Measurements from ENCODE around the gene AFAP1L2.

Gene AFAP1L2

GRCh38 chr10:114430688-114431413 is 26.5 kb upstream of the AFAP1L2 start:
- Mint-ChIP-seq H3K4me3 (no peak overlapping the region), H3K4me1 (peaks cover 5% of the 10 kb centered on the region), H3K27me3 (no peaks in the 10 kb centered on the region), H3K27ac (ENCODE audit: low read depth) (no peak overlapping the region), H3K36me3 (ENCODE audit: insufficient read depth) (peaks cover 6% of the 10 kb centered on the region), H3K9me3 (no peaks in the 10 kb centered on the region)
- DNase-seq (ENCODE audit: low spot score in 2 of 2) (no peak), ATAC-seq (replicated peaks; ENCODE audit: extremely low read depth, poor library complexity, severe bottlenecking) (no peak)

- no peaks in the 10 kb centered on the region for H3K27me3 Mint-ChIP-seq
- no peak overlapping the region for H3K27ac Mint-ChIP-seq (ENCODE audit: low read depth)
- H3K36me3 Mint-ChIP-seq (ENCODE audit: insufficient read depth) = no peaks in the 10 kb centered on the region
- H3K4me1 Mint-ChIP-seq = peaks cover 5% of the 10 kb centered on the region
- ATAC-seq (replicated peaks; ENCODE audit: extremely low read depth, poor library complexity, severe bottlenecking) (no peak), DNase-seq (ENCODE audit: low spot score in 2 of 2) (no peak)
- no peak overlapping the region for H3K4me3 Mint-ChIP-seq
- H3K9me3 Mint-ChIP-seq = no peaks in the 10 kb centered on the region
These were observed 25.5 kb upstream of the AFAP1L2 start for GRCh38 chr10:114429581-114430335.

GRCh38 chr10:114427124-114427852 is 23.0 kb upstream of the AFAP1L2 start:
- no peak for DNase-seq (ENCODE audit: low spot score in 2 of 2)
- no peaks in the 10 kb centered on the region for H3K36me3 Mint-ChIP-seq (ENCODE audit: insufficient read depth)
- no peaks in the 10 kb centered on the region for H3K4me1 Mint-ChIP-seq

GRCh38 chr10:114426476-114426875 is 22.2 kb upstream of the AFAP1L2 start:
- Mint-ChIP-seq H3K36me3 (ENCODE audit: insufficient read depth) (no peaks in the 10 kb centered on the region), H3K9me3 (no peaks in the 10 kb centered on the region), H3K27me3 (no peaks in the 10 kb centered on the region), H3K27ac (ENCODE audit: low read depth) (no peak overlapping the region), H3K4me3 (no peak overlapping the region), H3K4me1 (no peaks in the 10 kb centered on the region)
- DNase-seq (ENCODE audit: low spot score in 2 of 2) (no peak), ATAC-seq (replicated peaks; ENCODE audit: extremely low read depth, poor library complexity, severe bottlenecking) (no peak)

More at GRCh38 chr10:114427124-114427852, 23.0 kb upstream of the AFAP1L2 start:
- H3K9me3 Mint-ChIP-seq = no peaks in the 10 kb centered on the region
- no peak for ATAC-seq (replicated peaks; ENCODE audit: extremely low read depth, poor library complexity, severe bottlenecking)
- H3K27me3 Mint-ChIP-seq = no peaks in the 10 kb centered on the region
- H3K4me3 Mint-ChIP-seq = no peak overlapping the region
- H3K27ac Mint-ChIP-seq (ENCODE audit: low read depth) = no peak overlapping the region

GRCh38 chr10:114420811-114421485 is 16.6 kb upstream of the AFAP1L2 start:
- H3K36me3 Mint-ChIP-seq (ENCODE audit: insufficient read depth) = peaks cover 2% of the 10 kb centered on the region
- DNase-seq (ENCODE audit: low spot score in 2 of 2) = no peak
- no peak overlapping the region for H3K4me3 Mint-ChIP-seq
- H3K9me3 Mint-ChIP-seq = no peaks in the 10 kb centered on the region
- peaks cover 4% of the 10 kb centered on the region for H3K4me1 Mint-ChIP-seq
- H3K27me3 Mint-ChIP-seq = peaks cover 43% of the 10 kb centered on the region
- ATAC-seq (replicated peaks; ENCODE audit: extremely low read depth, poor library complexity, severe bottlenecking) = no peak
- H3K27ac Mint-ChIP-seq (ENCODE audit: low read depth) = no peak overlapping the region

- Mint-ChIP-seq H3K9me3 (no peaks in the 10 kb centered on the region), H3K27me3 (peaks cover 57% of the 10 kb centered on the region), H3K27ac (ENCODE audit: low read depth) (no peak overlapping the region), H3K4me3 (no peak overlapping the region), H3K4me1 (peaks cover 4% of the 10 kb centered on the region), H3K36me3 (ENCODE audit: insufficient read depth) (peaks cover 2% of the 10 kb centered on the region)
- ATAC-seq (replicated peaks; ENCODE audit: extremely low read depth, poor library complexity, severe bottlenecking) = no peak
- DNase-seq (ENCODE audit: low spot score in 2 of 2) = no peak
These were observed 13.8 kb upstream of the AFAP1L2 start for GRCh38 chr10:114418109-114418508.

- ATAC-seq (replicated peaks; ENCODE audit: extremely low read depth, poor library complexity, severe bottlenecking) = no peak
- Mint-ChIP-seq H3K4me3 (no peak overlapping the region), H3K36me3 (ENCODE audit: insufficient read depth) (no peaks in the 10 kb centered on the region), H3K27ac (ENCODE audit: low read depth) (no peak overlapping the region), H3K9me3 (no peaks in the 10 kb centered on the region), H3K27me3 (peaks cover 67% of the 10 kb centered on the region), H3K4me1 (no peaks in the 10 kb centered on the region)
- no peak for DNase-seq (ENCODE audit: low spot score in 2 of 2)
These were observed 8.8 kb upstream of the AFAP1L2 start for GRCh38 chr10:114412907-114413797.

GRCh38 chr10:114408968-114409444 is 4.7 kb upstream of the AFAP1L2 start:
- Mint-ChIP-seq H3K4me3 (no peak overlapping the region), H3K9me3 (no peaks in the 10 kb centered on the region), H3K36me3 (ENCODE audit: insufficient read depth) (peaks cover 2% of the 10 kb centered on the region), H3K4me1 (no peaks in the 10 kb centered on the region), H3K27me3 (peaks cover 65% of the 10 kb centered on the region), H3K27ac (ENCODE audit: low read depth) (no peak overlapping the region)
- ATAC-seq (replicated peaks; ENCODE audit: extremely low read depth, poor library complexity, severe bottlenecking) (no peak), DNase-seq (ENCODE audit: low spot score in 2 of 2) (no peak)

GRCh38 chr10:114408112-114408967 is 4.0 kb upstream of the AFAP1L2 start:
- H3K9me3 Mint-ChIP-seq = no peaks in the 10 kb centered on the region
- peaks cover 63% of the 10 kb centered on the region for H3K27me3 Mint-ChIP-seq
- peaks cover 2% of the 10 kb centered on the region for H3K36me3 Mint-ChIP-seq (ENCODE audit: insufficient read depth)
- DNase-seq (ENCODE audit: low spot score in 2 of 2) (no peak), ATAC-seq (replicated peaks; ENCODE audit: extremely low read depth, poor library complexity, severe bottlenecking) (no peak)
- H3K4me3 Mint-ChIP-seq = no peak overlapping the region
- peaks cover under 1% of the 10 kb centered on the region for H3K4me1 Mint-ChIP-seq
- H3K27ac Mint-ChIP-seq (ENCODE audit: low read depth) = no peak overlapping the region

- ATAC-seq (replicated peaks; ENCODE audit: extremely low read depth, poor library complexity, severe bottlenecking) (no peak), DNase-seq (ENCODE audit: low spot score in 2 of 2) (no peak)
- H3K4me1 Mint-ChIP-seq = peaks cover 6% of the 10 kb centered on the region
- peaks cover 66% of the 10 kb centered on the region for H3K27me3 Mint-ChIP-seq
- no peak overlapping the region for H3K27ac Mint-ChIP-seq (ENCODE audit: low read depth)
- H3K9me3 Mint-ChIP-seq = no peaks in the 10 kb centered on the region
- H3K36me3 Mint-ChIP-seq (ENCODE audit: insufficient read depth) = peaks cover 2% of the 10 kb centered on the region
- no peak overlapping the region for H3K4me3 Mint-ChIP-seq
These were observed 2.2 kb upstream of the AFAP1L2 start for GRCh38 chr10:114406455-114406854.

GRCh38 chr10:114405011-114405350 is 679 bp upstream of the AFAP1L2 start:
- H3K27ac Mint-ChIP-seq (ENCODE audit: low read depth) = no peak overlapping the region
- H3K9me3 Mint-ChIP-seq = no peaks in the 10 kb centered on the region
- DNase-seq (ENCODE audit: low spot score in 2 of 2) = no peak
- H3K4me1 Mint-ChIP-seq = peaks cover 6% of the 10 kb centered on the region
- peaks cover 74% of the 10 kb centered on the region for H3K27me3 Mint-ChIP-seq
- H3K4me3 Mint-ChIP-seq = peak overlapping the region; percentile 45
- ATAC-seq (replicated peaks; ENCODE audit: extremely low read depth, poor library complexity, severe bottlenecking) = no peak
- H3K36me3 Mint-ChIP-seq (ENCODE audit: insufficient read depth) = peaks cover 2% of the 10 kb centered on the region

Measured in central memory CD8-positive, alpha-beta T cell (primary cell).